GM18873 (cell line): Measurements from ENCODE around the gene ZNF222.
A peak's percentile ranks its signal among the peaks of the same experiment; 100 is the strongest.

ENCODE experiments used
- ATAC-seq: cut with Tn5 transposase; IDR thresholded peaks from one replicate; pipeline ENCODE4 v1.9.1; 2021; ENCODE audit warnings: mild to moderate bottlenecking, moderate library complexity, moderate number of reproducible peaks; ENCODE audit not compliant: unreplicated experiment, low FRiP score

Gene ZNF222

GRCh38 chr19:44025217-44025936, at the start of gene ZNF222:
Gene ZNF222, plus strand, starts transcription at chr19:44025379. Its CDS starts 58 bp downstream, at chr19:44025437.
- no peak for ATAC-seq

- ATAC-seq, result no peak
Measured at GRCh38 chr19:43976732-43977131, 48.4 kb upstream of the ZNF222 start.

- no peak for ATAC-seq
Measured at GRCh38 chr19:43983544-43983911, 41.7 kb upstream of the ZNF222 start.

GRCh38 chr19:43983912-43984686, 41.1 kb upstream of the ZNF222 start, which contains the start of gene ZNF155:
Gene ZNF155, plus strand, starts transcription at chr19:43984188. Its CDS starts 4,356 bp downstream, at chr19:43988544.
- no peak for ATAC-seq

GRCh38 chr19:43984687-43985000, 40.5 kb upstream of the ZNF222 start:
- ATAC-seq, result no peak

- no peak for ATAC-seq
Measured at GRCh38 chr19:43997631-43998290, 27.4 kb upstream of the ZNF222 start.

- ATAC-seq, result no peak
Measured at GRCh38 chr19:44002212-44002565, 23.0 kb upstream of the ZNF222 start.

- peak; percentile 76 for ATAC-seq
Measured at GRCh38 chr19:44002566-44003460, 22.4 kb upstream of the ZNF222 start, which contains the start of gene ZNF230. Gene ZNF230, plus strand, starts transcription at chr19:44002957. Its CDS starts 4,122 bp downstream, at chr19:44007079.

- ATAC-seq, result peak; percentile 17
Measured at GRCh38 chr19:44003461-44004009, 21.6 kb upstream of the ZNF222 start.

- ATAC-seq, result no peak
Measured at GRCh38 chr19:44005973-44006372, 19.2 kb upstream of the ZNF222 start.

GRCh38 chr19:44007473-44007872, 17.7 kb upstream of the ZNF222 start:
- no peak for ATAC-seq

GRCh38 chr19:44010468-44010867, 14.7 kb upstream of the ZNF222 start:
- no peak for ATAC-seq

GRCh38 chr19:44019498-44019897, 5.7 kb upstream of the ZNF222 start:
- ATAC-seq, result no peak

GRCh38 chr19:44021221-44021620, 4.0 kb upstream of the ZNF222 start:
- no peak for ATAC-seq

GRCh38 chr19:44024900-44025216, 321 bp upstream of the ZNF222 start:
- ATAC-seq, result no peak

GRCh38 chr19:44026622-44027021, 1.4 kb downstream of the ZNF222 start:
- ATAC-seq, result no peak

GRCh38 chr19:44032001-44032610, 6.9 kb downstream of the ZNF222 start:
- no peak for ATAC-seq

- no peak for ATAC-seq
Measured at GRCh38 chr19:44042147-44042546, 17.0 kb downstream of the ZNF222 start.

GRCh38 chr19:44050740-44051649, 25.8 kb downstream of the ZNF222 start:
- ATAC-seq, result no peak
